NB4 (cell line): ENCODE measurements around the gene HERC3.

Experiments used
- DNase-seq: peaks from one replicate; pipeline ENCODE4 v3.0.0; 2010; ENCODE audit warnings: low read depth
- H3K4me3 ChIP-seq: one replicate; pipeline ENCODE4 v1.5.1; 2011; ENCODE audit warnings: mild to moderate bottlenecking, low read depth, low read length, moderate library complexity
- CTCF ChIP-seq: IDR thresholded peaks from one replicate; pipeline ENCODE4 v1.5.1; 2012; ENCODE audit warnings: low read depth, low read length
- MAX ChIP-seq: IDR thresholded peaks from 2 replicates; pipeline ENCODE4 v1.6.1; 2011; ENCODE audit warnings: low read depth, low read length
- MYC ChIP-seq: IDR thresholded peaks from 2 replicates; pipeline ENCODE4 v1.6.1; 2011; ENCODE audit warnings: low read depth, low read length
- POLR2A ChIP-seq: IDR thresholded peaks from 2 replicates; pipeline ENCODE4 v1.6.1; 2011; ENCODE audit warnings: mild to moderate bottlenecking; ENCODE audit not compliant: insufficient read length; ENCODE audit errors: extremely low read depth

HERC3 gene

GRCh38 chr4:88659055-88659889 is 67.0 kb downstream of the HERC3 start:
- no peak overlapping the region for H3K4me3 ChIP-seq
- no peak for TF ChIP-seq CTCF
- no peak for TF ChIP-seq MYC
- no peak for TF ChIP-seq MAX
- TF ChIP-seq POLR2A: no peak
- peak; percentile 20 for DNase-seq

- H3K4me3 ChIP-seq: no peak overlapping the region
- TF ChIP-seq MAX (no peak), POLR2A (no peak), CTCF (no peak), MYC (no peak)
- no peak for DNase-seq
These were observed 67.6 kb downstream of the HERC3 start for GRCh38 chr4:88659890-88660208.

- no peak overlapping the region for H3K4me3 ChIP-seq
- no peak for DNase-seq
- TF ChIP-seq POLR2A: no peak
- no peak for TF ChIP-seq MAX
- no peak for TF ChIP-seq MYC
- TF ChIP-seq CTCF: no peak
These were observed 68.4 kb downstream of the HERC3 start for GRCh38 chr4:88660446-88661294.

GRCh38 chr4:88661739-88662138 is 69.5 kb downstream of the HERC3 start:
- no peak for TF ChIP-seq MAX
- TF ChIP-seq MYC: no peak
- no peak for TF ChIP-seq CTCF
- TF ChIP-seq POLR2A: no peak
- DNase-seq: no peak
- no peak overlapping the region for H3K4me3 ChIP-seq

- no peak overlapping the region for H3K4me3 ChIP-seq
- peak; percentile 48 for DNase-seq
- TF ChIP-seq CTCF (peak; percentile 65), POLR2A (no peak), MAX (no peak)
These were observed 80.7 kb downstream of the HERC3 start for GRCh38 chr4:88672987-88673386.
